Measurements from ENCODE around the gene ZMAT2.
A peak's percentile ranks its signal among the peaks of the same experiment; 100 is the strongest.

ZMAT2 gene

GRCh38 chr5:140674211-140674610 is 26.0 kb upstream of the ZMAT2 start:
- H3K27me3 ChIP-seq (replicated peaks; ENCODE audit: insufficient read depth, low read length): no peaks in the 10 kb centered on the region
- H3F3A ChIP-seq (ENCODE audit: insufficient read depth, low read length): no peaks in the 10 kb centered on the region; the same call in 1 of the 2 replicates
- H3K4me1 ChIP-seq (ENCODE audit: low read length): peaks cover 7% of the 10 kb centered on the region; the same call in 1 of the 2 replicates
- no peaks in the 10 kb centered on the region for H3K9me2 ChIP-seq (replicated peaks; ENCODE audit: insufficient read depth, low read length)
- no peaks in the 10 kb centered on the region for H4K20me1 ChIP-seq (ENCODE audit: insufficient read depth, low read length)
- no peak overlapping the region for H3K27ac ChIP-seq (ENCODE audit: low read length)
- no peak for TF ChIP-seq CTCF (IDR thresholded peaks at IDR 0.05; ENCODE audit: low read length)
- TF ChIP-seq EZH2phosphoT487 (IDR thresholded peaks at IDR 0.05; ENCODE audit: low read length): no peak
- TF ChIP-seq EZH2 (optimal IDR thresholded peaks at IDR 0.05; ENCODE audit: low read depth, low read length): no peak
- H3K9ac ChIP-seq (ENCODE audit: low read length): no peak overlapping the region
- no peaks in the 10 kb centered on the region for H3K9me3 ChIP-seq (replicated peaks; ENCODE audit: insufficient read depth, low read length)
- peaks cover 4% of the 10 kb centered on the region; the same call in 1 of the 2 replicates for H3K36me3 ChIP-seq (replicated peaks; ENCODE audit: insufficient read depth, low read length)
- no peak overlapping the region for H3K4me3 ChIP-seq (ENCODE audit: low read length)
- H3K4me2 ChIP-seq (ENCODE audit: low read depth, low read length): no peak overlapping the region
- no peak for DNase-seq
- H3K79me2 ChIP-seq (ENCODE audit: low read length): peaks cover under 1% of the 10 kb centered on the region; the same call in 1 of the 2 replicates
- H2AFZ ChIP-seq (ENCODE audit: low read length): no peak overlapping the region

- Histone ChIP-seq H3K27ac (ENCODE audit: low read length) (no peak overlapping the region), H3K4me1 (ENCODE audit: low read length) (peaks cover 7% of the 10 kb centered on the region; the same call in 1 of the 2 replicates), H3K79me2 (ENCODE audit: low read length) (no peaks in the 10 kb centered on the region), H3F3A (ENCODE audit: insufficient read depth, low read length) (no peaks in the 10 kb centered on the region; the same call in 1 of the 2 replicates), H3K4me3 (ENCODE audit: low read length) (no peak overlapping the region), H4K20me1 (ENCODE audit: insufficient read depth, low read length) (no peaks in the 10 kb centered on the region), H3K9me3 (replicated peaks; ENCODE audit: insufficient read depth, low read length) (no peaks in the 10 kb centered on the region), H3K27me3 (replicated peaks; ENCODE audit: insufficient read depth, low read length) (no peaks in the 10 kb centered on the region), H2AFZ (ENCODE audit: low read length) (no peak overlapping the region), H3K9me2 (replicated peaks; ENCODE audit: insufficient read depth, low read length) (no peaks in the 10 kb centered on the region), H3K9ac (ENCODE audit: low read length) (no peak overlapping the region), H3K4me2 (ENCODE audit: low read depth, low read length) (no peak overlapping the region), H3K36me3 (replicated peaks; ENCODE audit: insufficient read depth, low read length) (peaks cover 4% of the 10 kb centered on the region; the same call in 1 of the 2 replicates)
- TF ChIP-seq EZH2phosphoT487 (IDR thresholded peaks at IDR 0.05; ENCODE audit: low read length) (no peak), CTCF (IDR thresholded peaks at IDR 0.05; ENCODE audit: low read length) (no peak), EZH2 (optimal IDR thresholded peaks at IDR 0.05; ENCODE audit: low read depth, low read length) (no peak)
- no peak for DNase-seq
Observed at GRCh38 chr5:140674629-140675028, 25.6 kb upstream of the ZMAT2 start.

GRCh38 chr5:140677947-140678346 is 22.3 kb upstream of the ZMAT2 start:
- Histone ChIP-seq H3K4me1 (ENCODE audit: low read length) (peaks cover 7% of the 10 kb centered on the region; the same call in 1 of the 2 replicates), H3K36me3 (replicated peaks; ENCODE audit: insufficient read depth, low read length) (no peaks in the 10 kb centered on the region), H3K27me3 (replicated peaks; ENCODE audit: insufficient read depth, low read length) (no peaks in the 10 kb centered on the region), H3K27ac (ENCODE audit: low read length) (peak overlapping the region; percentile 39; the same call in 1 of the 2 replicates), H3K4me2 (ENCODE audit: low read depth, low read length) (peak overlapping the region; percentile 18; the same call in 1 of the 2 replicates), H3F3A (ENCODE audit: insufficient read depth, low read length) (no peaks in the 10 kb centered on the region; the same call in 1 of the 2 replicates), H4K20me1 (ENCODE audit: insufficient read depth, low read length) (no peaks in the 10 kb centered on the region), H3K9me3 (replicated peaks; ENCODE audit: insufficient read depth, low read length) (no peaks in the 10 kb centered on the region), H3K9ac (ENCODE audit: low read length) (no peak overlapping the region), H3K9me2 (replicated peaks; ENCODE audit: insufficient read depth, low read length) (no peaks in the 10 kb centered on the region), H3K79me2 (ENCODE audit: low read length) (no peaks in the 10 kb centered on the region), H2AFZ (ENCODE audit: low read length) (no peak overlapping the region), H3K4me3 (ENCODE audit: low read length) (no peak overlapping the region)
- TF ChIP-seq CTCF (IDR thresholded peaks at IDR 0.05; ENCODE audit: low read length) (no peak), EZH2 (optimal IDR thresholded peaks at IDR 0.05; ENCODE audit: low read depth, low read length) (no peak), EZH2phosphoT487 (IDR thresholded peaks at IDR 0.05; ENCODE audit: low read length) (no peak)
- DNase-seq: no peak
